ENCODE results near the gene DSG2.

GRCh38 chr18:31493941-31494340 is 4.0 kb upstream of the DSG2 start:
- TF ChIP-seq, protein P1, sequence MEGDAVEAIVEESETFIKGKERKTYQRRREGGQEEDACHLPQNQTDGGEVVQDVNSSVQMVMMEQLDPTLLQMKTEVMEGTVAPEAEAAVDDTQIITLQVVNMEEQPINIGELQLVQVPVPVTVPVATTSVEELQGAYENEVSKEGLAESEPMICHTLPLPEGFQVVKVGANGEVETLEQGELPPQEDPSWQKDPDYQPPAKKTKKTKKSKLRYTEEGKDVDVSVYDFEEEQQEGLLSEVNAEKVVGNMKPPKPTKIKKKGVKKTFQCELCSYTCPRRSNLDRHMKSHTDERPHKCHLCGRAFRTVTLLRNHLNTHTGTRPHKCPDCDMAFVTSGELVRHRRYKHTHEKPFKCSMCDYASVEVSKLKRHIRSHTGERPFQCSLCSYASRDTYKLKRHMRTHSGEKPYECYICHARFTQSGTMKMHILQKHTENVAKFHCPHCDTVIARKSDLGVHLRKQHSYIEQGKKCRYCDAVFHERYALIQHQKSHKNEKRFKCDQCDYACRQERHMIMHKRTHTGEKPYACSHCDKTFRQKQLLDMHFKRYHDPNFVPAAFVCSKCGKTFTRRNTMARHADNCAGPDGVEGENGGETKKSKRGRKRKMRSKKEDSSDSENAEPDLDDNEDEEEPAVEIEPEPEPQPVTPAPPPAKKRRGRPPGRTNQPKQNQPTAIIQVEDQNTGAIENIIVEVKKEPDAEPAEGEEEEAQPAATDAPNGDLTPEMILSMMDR (IDR thresholded peaks at IDR 0.05; ENCODE audit: insufficient read depth, low read length): no peak
- TF ChIP-seq POLR2AphosphoS5 (IDR thresholded peaks at IDR 0.05; ENCODE audit: low read depth) (no peak), SPI1 (IDR thresholded peaks at IDR 0.05; ENCODE audit: borderline replicate concordance, low read depth) (no peak)
